Lower leg skin (tissue), 4 donors: ENCODE results near the gene SUGCT. TPM values are rescaled to one million over a fixed set of nuclear protein-coding genes. Genes with fewer than 3 reads are reported as not detected.

Source experiments
- DNase-seq, 2 donors: peaks; one replicate each; pipeline ENCODE4 v3.0.0-alpha.2; 2019; ENCODE audit warnings: low spot score in 2 of 2
- H3K4me3 ChIP-seq: fragments of 200-600 bp; sonication (generic); 2 replicates; pipeline ENCODE4 v1.5.1; 2017; ENCODE audit warnings: mild to moderate bottlenecking, low read depth; ENCODE audit not compliant: poor library complexity, severe bottlenecking
- POLR2A ChIP-seq, 2 donors: fragments of 450-650 bp; IDR thresholded peaks; one replicate each; pipeline ENCODE4 v1.6.1; 2016 to 2017; ENCODE audit warnings: antibody characterized with exemption in 2 of 2, mild to moderate bottlenecking in 1 of 2, moderate library complexity in 1 of 2
- WGBS, 2 donors: methylation state at CpG; one replicate each; pipeline ENCODE4 v1.1.5; 2018; 5-methylcytosine and 5-hydroxymethylcytosine counted together
- intact Hi-C: fragments of 100-400 bp; cut with DNase I; formaldehyde crosslinking; loops from one replicate; pipeline ENCODE4 v1.15.0; 2023; ENCODE audit warnings: low total_unique reads
- total RNA-seq, 4 donors: library from RNA; depleted of rRNA; stranded (reverse); fragments of >200 nt; gene quantifications; one replicate each; pipeline ENCODE4 v1.1.0, GENCODE V29; 2016
- TF ChIP-seq, protein P1 (sequence below), 3 donors: fragments of 450-650 bp; IDR thresholded peaks; one replicate each; pipeline ENCODE4 v1.5.1; 2016; ENCODE audit warnings: antibody characterized with exemption in 3 of 3, mild to moderate bottlenecking in 3 of 3, moderate library complexity in 2 of 3

SUGCT gene
- total RNA-seq, 4 donors from 2014 or later: 0.49 to 1.6 (median 0.59) TPM; not detected in 1

DNA sequence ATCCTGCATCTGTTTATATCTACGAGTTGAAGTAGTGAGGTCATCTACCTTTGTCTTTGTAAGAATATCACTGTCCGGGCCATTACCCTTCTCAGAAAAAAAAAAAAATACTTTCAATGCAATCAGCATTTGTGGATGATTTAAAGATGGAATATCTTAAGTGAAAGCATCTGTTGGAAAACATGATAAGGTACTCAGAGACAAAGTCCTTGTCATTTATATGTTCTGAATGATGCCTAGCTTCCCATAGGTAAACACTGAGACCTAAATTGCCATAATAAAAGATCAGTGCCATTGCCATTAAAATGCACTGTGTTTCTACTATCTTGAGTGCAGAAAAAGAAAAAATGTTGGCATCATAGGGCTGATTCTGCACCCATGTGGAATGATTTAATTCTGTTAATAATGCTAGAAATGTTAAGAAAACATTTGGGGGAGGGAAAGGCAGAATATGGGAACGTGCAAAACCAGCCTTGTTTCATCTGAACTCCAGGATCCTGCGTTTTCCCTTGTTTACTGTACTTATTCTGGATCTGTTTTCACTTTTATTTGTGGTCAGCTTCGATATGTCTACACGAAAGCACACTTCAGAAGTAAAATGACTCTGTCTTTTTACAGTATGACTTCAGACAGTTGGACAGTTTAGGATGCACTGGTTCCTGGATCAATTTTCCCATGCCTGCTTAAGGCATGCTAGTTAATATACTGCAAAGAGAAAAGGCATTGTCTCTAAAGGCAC, 669.8 kb downstream of the SUGCT start:
- no peak for TF ChIP-seq POLR2A (IDR thresholded peaks at IDR 0.05)
- TF ChIP-seq, protein P1, sequence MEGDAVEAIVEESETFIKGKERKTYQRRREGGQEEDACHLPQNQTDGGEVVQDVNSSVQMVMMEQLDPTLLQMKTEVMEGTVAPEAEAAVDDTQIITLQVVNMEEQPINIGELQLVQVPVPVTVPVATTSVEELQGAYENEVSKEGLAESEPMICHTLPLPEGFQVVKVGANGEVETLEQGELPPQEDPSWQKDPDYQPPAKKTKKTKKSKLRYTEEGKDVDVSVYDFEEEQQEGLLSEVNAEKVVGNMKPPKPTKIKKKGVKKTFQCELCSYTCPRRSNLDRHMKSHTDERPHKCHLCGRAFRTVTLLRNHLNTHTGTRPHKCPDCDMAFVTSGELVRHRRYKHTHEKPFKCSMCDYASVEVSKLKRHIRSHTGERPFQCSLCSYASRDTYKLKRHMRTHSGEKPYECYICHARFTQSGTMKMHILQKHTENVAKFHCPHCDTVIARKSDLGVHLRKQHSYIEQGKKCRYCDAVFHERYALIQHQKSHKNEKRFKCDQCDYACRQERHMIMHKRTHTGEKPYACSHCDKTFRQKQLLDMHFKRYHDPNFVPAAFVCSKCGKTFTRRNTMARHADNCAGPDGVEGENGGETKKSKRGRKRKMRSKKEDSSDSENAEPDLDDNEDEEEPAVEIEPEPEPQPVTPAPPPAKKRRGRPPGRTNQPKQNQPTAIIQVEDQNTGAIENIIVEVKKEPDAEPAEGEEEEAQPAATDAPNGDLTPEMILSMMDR (IDR thresholded peaks at IDR 0.05): no peak
- no peak for DNase-seq
- WGBS, 2 donors: 62 to 67% methylated on average over 6 of the region's 6 CpGs
- intact Hi-C loops: no loop called here
- no peak overlapping the region for H3K4me3 ChIP-seq

DNA sequence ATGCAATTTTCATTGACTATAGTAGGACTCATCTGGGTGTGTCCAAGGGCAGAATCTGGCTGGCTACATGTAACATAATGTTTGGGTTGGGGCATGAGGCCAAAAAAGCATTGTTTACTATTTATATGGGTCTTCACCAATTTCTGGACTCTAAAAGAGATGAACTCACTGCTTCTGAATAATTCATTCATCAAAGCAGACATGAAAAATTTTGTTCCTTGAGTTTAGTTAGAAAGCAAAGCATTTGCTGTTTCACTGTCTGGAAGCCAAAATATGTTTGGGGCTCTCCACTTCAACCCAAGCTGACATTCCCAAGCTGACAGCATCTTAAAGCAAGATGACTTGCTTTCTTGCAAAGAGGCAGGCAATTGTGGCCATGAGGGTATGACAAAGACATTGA, 670.6 kb downstream of the SUGCT start:
- no peak for DNase-seq
- H3K4me3 ChIP-seq: no peak overlapping the region
- no peak for TF ChIP-seq POLR2A (IDR thresholded peaks at IDR 0.05)
- TF ChIP-seq, protein P1 (IDR thresholded peaks at IDR 0.05): no peak
- intact Hi-C loops: no loop called here

DNA sequence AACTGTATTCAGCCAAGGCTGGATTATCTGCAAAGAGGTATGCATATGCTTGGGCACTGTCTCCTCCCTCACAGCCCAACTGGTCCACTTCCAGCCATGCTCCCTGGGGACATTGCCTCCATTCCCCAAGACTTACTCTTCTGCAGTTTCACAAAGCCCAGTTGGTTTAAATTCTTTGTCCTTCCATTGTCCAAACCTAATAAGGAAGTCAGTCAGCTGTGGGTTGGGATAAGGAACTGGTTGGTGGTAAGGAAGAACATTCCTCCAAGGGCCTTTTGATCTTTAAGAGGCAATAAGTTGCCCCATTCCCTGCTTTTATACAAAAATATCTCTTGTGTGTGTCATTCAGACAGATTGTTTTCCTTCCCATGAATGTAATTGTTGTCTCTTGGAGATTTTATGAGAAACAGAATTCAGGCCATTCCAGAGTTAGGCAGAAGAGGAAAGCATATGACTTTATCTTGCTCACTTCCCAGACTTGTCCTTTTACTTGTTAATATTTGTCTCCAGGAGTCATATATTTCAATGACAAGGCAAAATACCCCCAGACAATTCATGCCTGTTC, 673.7 kb downstream of the SUGCT start:
- intact Hi-C loops: no loop called here
- no peak for DNase-seq
- TF ChIP-seq POLR2A (IDR thresholded peaks at IDR 0.05): no peak
- TF ChIP-seq, protein P1 (IDR thresholded peaks at IDR 0.05): no peak
- H3K4me3 ChIP-seq: no peak overlapping the region

DNA sequence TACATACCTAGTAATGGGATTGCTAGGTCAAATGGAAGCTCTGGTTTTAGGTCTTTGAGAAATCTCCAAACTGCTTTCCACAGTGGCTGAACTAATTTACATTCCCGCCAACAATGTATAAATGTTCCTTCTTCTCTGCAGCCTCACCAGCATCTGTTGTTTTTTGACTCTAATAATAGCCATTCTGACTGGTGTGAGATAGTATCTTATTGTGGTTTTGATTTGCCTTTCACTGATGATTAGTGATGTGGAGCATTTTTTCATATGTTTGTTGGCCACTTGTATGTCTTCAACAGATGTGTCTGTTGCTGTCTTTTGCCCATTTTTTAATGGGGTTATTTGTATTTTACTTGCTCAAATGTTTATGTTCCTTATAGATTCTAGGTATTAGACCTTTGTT, 675.5 kb downstream of the SUGCT start:
- 92 to 94% methylated on average over 1 of the region's 1 CpG for WGBS, 2 donors
- intact Hi-C loops: no loop called here
- no peak for DNase-seq
- TF ChIP-seq, protein P1 (IDR thresholded peaks at IDR 0.05): no peak
- no peak for TF ChIP-seq POLR2A (IDR thresholded peaks at IDR 0.05)
- no peak overlapping the region for H3K4me3 ChIP-seq

DNA sequence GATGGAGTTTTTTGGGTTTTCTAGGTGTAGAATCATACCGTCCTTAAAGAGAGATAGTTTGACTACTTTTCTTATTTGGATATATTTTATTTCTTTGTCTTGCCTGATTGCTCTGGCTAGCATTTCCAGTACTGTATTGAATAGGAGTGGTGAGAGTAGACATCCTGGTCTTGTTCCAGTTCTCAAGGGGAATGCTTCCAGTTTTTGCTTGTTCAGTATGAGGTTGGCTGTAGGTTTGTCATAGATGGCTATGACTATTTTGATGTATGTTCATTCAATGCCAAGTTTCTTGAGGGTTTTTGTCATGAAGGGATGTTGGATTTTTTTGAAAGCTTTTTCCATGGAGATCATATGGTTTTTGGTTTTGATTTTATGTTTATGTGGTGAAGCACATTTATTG, 676.9 kb downstream of the SUGCT start:
- TF ChIP-seq, protein P1 (IDR thresholded peaks at IDR 0.05): no peak
- no peak for TF ChIP-seq POLR2A (IDR thresholded peaks at IDR 0.05)
- intact Hi-C loops: no loop called here
- no peak overlapping the region for H3K4me3 ChIP-seq
- 92 to 97% methylated on average over 1 of the region's 1 CpG for WGBS, 2 donors
- no peak for DNase-seq

DNA sequence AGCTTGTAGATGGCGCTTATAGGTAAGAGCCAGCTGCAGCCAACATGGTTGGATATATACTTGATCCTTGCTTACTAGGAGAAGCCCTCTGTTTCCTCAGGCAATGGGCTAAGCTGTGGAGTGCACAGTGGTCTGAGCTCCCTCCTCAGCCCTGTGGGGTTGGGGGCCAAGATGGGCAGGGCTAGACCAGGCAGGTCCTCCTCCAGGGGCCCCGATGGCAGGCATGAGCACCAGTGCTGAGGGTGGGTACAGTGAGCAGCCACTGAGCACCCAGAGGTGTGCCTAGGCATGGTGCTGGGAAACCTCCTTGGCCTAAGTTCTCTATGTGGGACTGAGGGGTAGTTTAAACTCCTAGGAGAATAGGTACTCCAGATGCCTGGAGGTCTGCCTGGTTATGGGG, 680.2 kb downstream of the SUGCT start:
- WGBS, 2 donors: 92 to 100% methylated on average over 2 of the region's 2 CpGs
- DNase-seq: no peak

More for the DNA sequence above, 680.2 kb downstream of the SUGCT start:
- intact Hi-C loops: no loop called here
- no peak overlapping the region for H3K4me3 ChIP-seq
- TF ChIP-seq POLR2A (IDR thresholded peaks at IDR 0.05): no peak
- TF ChIP-seq, protein P1 (IDR thresholded peaks at IDR 0.05): no peak
